OCI-LY7 (cell line): Measurements from ENCODE around the gene STKLD1. TPM values are rescaled to one million over a fixed set of nuclear protein-coding genes. Genes with fewer than 3 reads are reported as not detected.
"Not testable (repeated sequence)": the region's sequence is repeated elsewhere in the genome, so short reads cannot be mapped to it uniquely, and the experiment has no call there.

Experiments
- BruUV-seq: library from RNA; stranded (reverse); fragments of 400-500 nt; replicated peaks from 2 replicates; lab custom pipeline; 2021; lab: Mats Ljungman, UMichigan
- CTCF ChIA-PET: fragments of 300-600 bp; sonication (Branson Sonifier 250); formaldehyde crosslinking; loops from one replicate; lab custom pipeline; 2022; ENCODE audit warnings: antibody characterized with exemption; ENCODE audit not compliant: unreplicated experiment; lab: Charles Lee
- POLR2A ChIA-PET: fragments of 300-600 bp; sonication (Branson Sonifier 250); formaldehyde crosslinking; loops from one replicate; lab custom pipeline; 2022; ENCODE audit warnings: antibody characterized with exemption; lab: Charles Lee
- DNase-seq: peaks from one replicate; pipeline ENCODE4 v3.0.0-alpha.2; 2015; ENCODE audit warnings: low spot score
- H2AFZ ChIP-seq: fragments of 200-600 bp; sonication (generic), shearing (Covaris generic); 2 replicates; pipeline ENCODE4 v1.6.1; 2014; ENCODE audit warnings: mild to moderate bottlenecking, antibody characterized with exemption, low read length, moderate library complexity
- H3K27ac ChIP-seq: fragments of 200-600 bp; sonication (generic); 2 replicates; pipeline ENCODE4 v1.5.1; 2014; ENCODE audit warnings: mixed run types, low read depth, mild to moderate bottlenecking, moderate library complexity, low read length, inconsistent platforms; ENCODE audit not compliant: poor library complexity, severe bottlenecking
- H3K36me3 ChIP-seq: fragments of 200-600 bp; sonication (generic); 2 replicates; pipeline ENCODE4 v1.6.1; 2014; ENCODE audit warnings: mild to moderate bottlenecking, antibody characterized with exemption, low read length, moderate library complexity, mixed read lengths; ENCODE audit not compliant: insufficient read depth
- H3K4me1 ChIP-seq: fragments of 200-600 bp; sonication (generic); 2 replicates; pipeline ENCODE4 v1.5.1; 2014; ENCODE audit warnings: mild to moderate bottlenecking, low read length; ENCODE audit not compliant: insufficient read depth, poor library complexity, severe bottlenecking
- H3K4me2 ChIP-seq: fragments of 200-600 bp; sonication (generic); 2 replicates; pipeline ENCODE4 v1.6.1; 2014; ENCODE audit warnings: mild to moderate bottlenecking, low read length
- H3K4me3 ChIP-seq: fragments of 200-600 bp; sonication (generic); 2 replicates; pipeline ENCODE4 v1.5.1; 2014; ENCODE audit warnings: mild to moderate bottlenecking, low read depth, low read length; ENCODE audit not compliant: poor library complexity, severe bottlenecking
- H3K79me2 ChIP-seq: fragments of 200-600 bp; sonication (generic); 2 replicates; pipeline ENCODE4 v1.6.1; 2016; ENCODE audit warnings: low read depth, mild to moderate bottlenecking, low read length, moderate library complexity, mixed read lengths; ENCODE audit not compliant: insufficient read depth
- H3K9me2 ChIP-seq: fragments of 200-600 bp; sonication (generic); 2 replicates; pipeline ENCODE4 v1.6.1; 2016; ENCODE audit warnings: mild to moderate bottlenecking, low read length, mixed read lengths; ENCODE audit not compliant: insufficient read depth
- H3K9me3 ChIP-seq: fragments of 200-600 bp; sonication (generic); 2 replicates; pipeline ENCODE4 v1.6.1; 2014; ENCODE audit warnings: mild to moderate bottlenecking, mixed run types, low read length, mixed read lengths
- H4K20me1 ChIP-seq: fragments of 200-600 bp; sonication (generic); 2 replicates; pipeline ENCODE4 v1.6.1; 2014; ENCODE audit warnings: mild to moderate bottlenecking, antibody characterized with exemption, low read length, moderate library complexity, mixed read lengths; ENCODE audit not compliant: insufficient read depth
- CTCF ChIP-seq: fragments of 200-600 bp; sonication (generic); conservative IDR thresholded peaks from 2 replicates; pipeline ENCODE4 v1.5.1; 2014; ENCODE audit warnings: mild to moderate bottlenecking, antibody characterized with exemption, low read length, moderate library complexity, mixed read lengths
- EZH2phosphoT487 ChIP-seq: fragments of 200-600 bp; sonication (generic); IDR thresholded peaks from 2 replicates; pipeline ENCODE4 v1.6.1; 2018; ENCODE audit warnings: low read depth, borderline replicate concordance, mild to moderate bottlenecking, mixed run types, antibody characterized with exemption, low read length, moderate library complexity, mixed read lengths
- intact Hi-C: fragments of 100-400 bp; cut with micrococcal nuclease; formaldehyde crosslinking; loops from one replicate; pipeline ENCODE4 v1.10.0; 2022; ENCODE audit not compliant: unreplicated experiment
- total RNA-seq, 2 experiments: library from RNA; depleted of rRNA in 1 of 2; stranded (reverse); fragments of >200 nt in 1 of 2; shearing (Covaris generic) in 1 of 2; gene quantifications; 2 replicates each; pipeline ENCODE4 v1.2.3, GENCODE V29; 2014 to 2022

The STKLD1 gene
- total RNA-seq, 2 experiments from 2014 or later: 1.4 to 1.7 TPM

GRCh38 chr9:133390713-133391112 is 14.5 kb downstream of the STKLD1 start:
- no peaks in the 10 kb centered on the region for H3K9me2 ChIP-seq
- POLR2A ChIA-PET: no interaction called here
- no peak overlapping the region for H2AFZ ChIP-seq
- H3K36me3 ChIP-seq: no peaks in the 10 kb centered on the region
- CTCF ChIA-PET: interaction anchor here (0.7 kb wide), 1 partner anchor 25 kb away, joined by 11 read pairs; no protein-coding TSS in a partner anchor
- no peak overlapping the region for H3K4me2 ChIP-seq
- no peaks in the 10 kb centered on the region for H4K20me1 ChIP-seq
- no peak for DNase-seq
- BruUV-seq: no TSS peak
- no peak overlapping the region for H3K4me3 ChIP-seq
- H3K79me2 ChIP-seq: no peaks in the 10 kb centered on the region
- no peaks in the 10 kb centered on the region for H3K9me3 ChIP-seq
- intact Hi-C loops: no loop called here
- H3K4me1 ChIP-seq: no peaks in the 10 kb centered on the region
- no peak for TF ChIP-seq EZH2phosphoT487
- TF ChIP-seq CTCF: no peak
- no peak overlapping the region for H3K27ac ChIP-seq

GRCh38 chr9:133391449-133391848 is 15.3 kb downstream of the STKLD1 start:
- H3K4me2 ChIP-seq, BruUV-seq, H3K79me2 ChIP-seq, H2AFZ ChIP-seq, H3K4me1 ChIP-seq, POLR2A ChIA-PET, H3K9me2 ChIP-seq, CTCF ChIA-PET, H3K27ac ChIP-seq, H3K9me3 ChIP-seq, H3K36me3 ChIP-seq, H3K4me3 ChIP-seq, intact Hi-C loops, DNase-seq, H4K20me1 ChIP-seq: not testable (repeated sequence)

GRCh38 chr9:133392308-133392707 is 16.1 kb downstream of the STKLD1 start:
- H3K27ac ChIP-seq, intact Hi-C loops, BruUV-seq, H3K79me2 ChIP-seq, H2AFZ ChIP-seq, DNase-seq, H4K20me1 ChIP-seq, POLR2A ChIA-PET, H3K4me2 ChIP-seq, H3K36me3 ChIP-seq, CTCF ChIA-PET, H3K9me3 ChIP-seq, H3K4me3 ChIP-seq, H3K4me1 ChIP-seq, H3K9me2 ChIP-seq: not testable (repeated sequence)

- POLR2A ChIA-PET: no interaction called here
- no peak overlapping the region for H3K4me2 ChIP-seq
- H4K20me1 ChIP-seq: no peaks in the 10 kb centered on the region
- CTCF ChIA-PET: no interaction called here
- no peak overlapping the region for H3K27ac ChIP-seq
- H3K79me2 ChIP-seq: no peaks in the 10 kb centered on the region
- no TSS peak for BruUV-seq
- no peaks in the 10 kb centered on the region for H3K9me3 ChIP-seq
- no peak overlapping the region for H3K4me3 ChIP-seq
- no peaks in the 10 kb centered on the region for H3K36me3 ChIP-seq
- no peak overlapping the region for H2AFZ ChIP-seq
- H3K9me2 ChIP-seq: no peaks in the 10 kb centered on the region
- intact Hi-C loops: no loop called here
- DNase-seq: no peak
- no peak for TF ChIP-seq EZH2phosphoT487
- TF ChIP-seq CTCF: no peak
- H3K4me1 ChIP-seq: no peaks in the 10 kb centered on the region
These were observed 17.2 kb downstream of the STKLD1 start for GRCh38 chr9:133393399-133393798.
